HepG2 (cell line): ENCODE measurements around the gene NECAP2. TPM values are rescaled to one million over a fixed set of nuclear protein-coding genes. Genes with fewer than 3 reads are reported as not detected.

ENCODE experiments used
- BCL3 ChIP-seq: sonication (generic); formaldehyde crosslinking; IDR thresholded peaks from 2 replicates; pipeline ENCODE4 v1.5.1; 2020; ENCODE audit warnings: mild to moderate bottlenecking, missing genetic modification reagents, moderate library complexity
- CEBPG ChIP-seq: IDR thresholded peaks from 2 replicates; pipeline ENCODE4 v1.6.1; 2016
- DNMT3B ChIP-seq: conservative IDR thresholded peaks from 2 replicates; pipeline ENCODE4 v1.6.1; 2016; ENCODE audit warnings: missing biosample characterization, control low read depth
- GLI4 ChIP-seq: sonication (generic); formaldehyde crosslinking; IDR thresholded peaks from 2 replicates; pipeline ENCODE4 v1.5.1; 2020; ENCODE audit warnings: missing genetic modification reagents, mild to moderate bottlenecking, moderate library complexity, borderline replicate concordance
- HNRNPUL1 ChIP-seq: fragments of 200-400 bp; formaldehyde crosslinking; IDR thresholded peaks from 2 replicates; pipeline ENCODE4 v1.6.1; 2017; ENCODE audit warnings: low read depth, mild to moderate bottlenecking, low read length, moderate library complexity
- IRF2 ChIP-seq: IDR thresholded peaks from 2 replicates; pipeline ENCODE4 v1.6.1; 2018; ENCODE audit warnings: missing genetic modification reagents, missing compliant biosample characterization
- KAT7 ChIP-seq: IDR thresholded peaks from 2 replicates; pipeline ENCODE4 v1.6.1; 2018; ENCODE audit warnings: borderline replicate concordance, missing compliant biosample characterization
- KDM4B ChIP-seq: sonication (generic); formaldehyde crosslinking; IDR thresholded peaks from 2 replicates; pipeline ENCODE4 v1.4.0; 2020; ENCODE audit warnings: missing genetic modification reagents
- KMT2A ChIP-seq: sonication (generic); formaldehyde crosslinking; IDR thresholded peaks from 2 replicates; pipeline ENCODE4 v1.4.0; 2020; ENCODE audit warnings: missing genetic modification reagents
- PLRG1 ChIP-seq: fragments of 450-650 bp; conservative IDR thresholded peaks from 2 replicates; pipeline ENCODE4 v1.6.1; 2016
- SRSF4 ChIP-seq: fragments of 200-400 bp; formaldehyde crosslinking; IDR thresholded peaks from one replicate; pipeline ENCODE4 v1.6.1; 2018; ENCODE audit warnings: mild to moderate bottlenecking, low read depth, low read length, moderate library complexity; ENCODE audit not compliant: poor library complexity, severe bottlenecking
- THAP11 ChIP-seq: IDR thresholded peaks from 2 replicates; pipeline ENCODE4 v1.6.1; 2016; ENCODE audit warnings: missing biosample characterization, missing genetic modification reagents
- ZBTB10 ChIP-seq: sonication (generic); formaldehyde crosslinking; IDR thresholded peaks from 2 replicates; pipeline ENCODE4 v1.4.0; 2020; ENCODE audit warnings: missing genetic modification reagents, borderline replicate concordance
- ZC3H4 ChIP-seq: sonication (generic); formaldehyde crosslinking; IDR thresholded peaks from 2 replicates; pipeline ENCODE4 v1.4.0; 2020; ENCODE audit warnings: missing genetic modification reagents, borderline replicate concordance
- ZNF17 ChIP-seq: sonication (generic); formaldehyde crosslinking; IDR thresholded peaks from 2 replicates; pipeline ENCODE4 v1.5.0; 2020; ENCODE audit warnings: mild to moderate bottlenecking, missing genetic modification reagents
- ZNF333 ChIP-seq: sonication (generic); formaldehyde crosslinking; IDR thresholded peaks from 2 replicates; pipeline ENCODE4 v1.4.0; 2020; ENCODE audit warnings: mild to moderate bottlenecking, missing genetic modification reagents, borderline replicate concordance
- ZNF567 ChIP-seq: sonication (generic); formaldehyde crosslinking; IDR thresholded peaks from 2 replicates; pipeline ENCODE4 v1.8.1; 2023; ENCODE audit warnings: mild to moderate bottlenecking, missing genetic modification reagents, borderline replicate concordance
- ZNF709 ChIP-seq: sonication (generic); formaldehyde crosslinking; IDR thresholded peaks from 2 replicates; pipeline ENCODE4 v1.5.0; 2020; ENCODE audit warnings: mild to moderate bottlenecking, missing genetic modification reagents
- ZSCAN20 ChIP-seq: sonication (generic); formaldehyde crosslinking; IDR thresholded peaks from 2 replicates; pipeline ENCODE4 v1.4.0; 2020; ENCODE audit warnings: missing genetic modification reagents, mild to moderate bottlenecking, borderline replicate concordance
- polyA plus RNA-seq, 8 experiments: library from polyadenylated mRNA; depleted of rRNA in 3 of 8; stranded (reverse) in 7 of 8; unstranded in 1 of 8; fragments of >200 nt; fragmentation: Illumina TruSeq in 4 of 8; extraction: Trizol in 4 of 8; gene quantifications; 2 replicates each; pipeline versions ENCODE4 v1.2.1 to v1.2.3, GENCODE V29; 2011 to 2016; ENCODE audit warnings: low read depth in 4 of 8, missing spikeins in 1 of 8, mixed read lengths in 1 of 8; ENCODE audit not compliant: insufficient read depth in 1 of 8
- total RNA-seq, 5 experiments: library from RNA; depleted of rRNA; stranded (reverse); fragments of >200 nt; fragmentation: Illumina TruSeq; extraction: Trizol; gene quantifications; 2 replicates each; pipeline ENCODE4 v1.2.3, GENCODE V29; 2016; ENCODE audit warnings: low read depth in 1 of 5
- TF ChIP-seq, protein P1 (sequence below): sonication (generic); formaldehyde crosslinking; IDR thresholded peaks from 2 replicates; pipeline ENCODE4 v1.4.0; 2020; ENCODE audit warnings: missing genetic modification reagents; ENCODE audit errors: not compliant biosample characterization
- TF ChIP-seq, protein P2 (sequence below): sonication (generic); formaldehyde crosslinking; IDR thresholded peaks from 2 replicates; pipeline ENCODE4 v1.4.0; 2020; ENCODE audit warnings: missing genetic modification reagents

NECAP2 gene
- total and polyA plus RNA-seq, 2 of the 13 experiments (the other 11 are each of a cell fraction or from before 2014, with no cell fraction given) = 38.5 to 52.3 TPM

DNA sequence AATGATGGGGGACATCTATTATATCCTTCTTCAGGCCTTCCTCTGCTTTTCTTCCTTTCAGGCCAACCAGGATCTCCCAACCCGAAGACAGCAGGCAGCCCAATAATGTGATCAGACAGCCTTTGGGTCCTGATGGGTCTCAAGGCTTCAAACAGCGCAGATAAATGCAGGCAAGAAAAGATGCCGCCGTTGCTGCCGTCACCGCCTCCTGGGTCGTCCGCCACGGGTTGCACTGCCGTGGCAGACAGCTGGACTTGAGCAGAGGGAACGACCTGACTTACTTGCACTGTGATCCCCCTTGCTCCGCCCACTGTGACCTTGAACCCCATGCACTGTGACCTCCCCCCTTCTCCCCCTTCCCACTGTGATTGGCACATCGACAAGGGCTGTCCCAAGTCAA, 45.5 kb upstream of the NECAP2 start (continued):
- TF ChIP-seq, protein P1, sequence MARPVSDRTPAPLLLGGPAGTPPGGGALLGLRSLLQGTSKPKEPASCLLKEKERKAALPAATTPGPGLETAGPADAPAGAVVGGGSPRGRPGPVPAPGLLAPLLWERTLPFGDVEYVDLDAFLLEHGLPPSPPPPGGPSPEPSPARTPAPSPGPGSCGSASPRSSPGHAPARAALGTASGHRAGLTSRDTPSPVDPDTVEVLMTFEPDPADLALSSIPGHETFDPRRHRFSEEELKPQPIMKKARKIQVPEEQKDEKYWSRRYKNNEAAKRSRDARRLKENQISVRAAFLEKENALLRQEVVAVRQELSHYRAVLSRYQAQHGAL (CRISPR knock-in tag) = no peak
- TF ChIP-seq ZNF17 (CRISPR knock-in tag) (no peak), ZNF333 (no peak), KAT7 (CRISPR knock-in tag) (no peak), ZSCAN20 (CRISPR knock-in tag) (no peak), HNRNPUL1 (no peak), DNMT3B (no peak), GLI4 (no peak), PLRG1 (no peak), ZNF567 (CRISPR knock-in tag) (no peak), ZBTB10 (CRISPR knock-in tag) (no peak), CEBPG (CRISPR knock-in tag) (no peak), SRSF4 (no peak), KDM4B (CRISPR knock-in tag) (no peak), THAP11 (CRISPR knock-in tag) (no peak), KMT2A (no peak), ZNF709 (no peak), ZC3H4 (CRISPR knock-in tag) (no peak), IRF2 (CRISPR knock-in tag) (no peak), BCL3 (CRISPR knock-in tag) (no peak)
- TF ChIP-seq, protein P2, sequence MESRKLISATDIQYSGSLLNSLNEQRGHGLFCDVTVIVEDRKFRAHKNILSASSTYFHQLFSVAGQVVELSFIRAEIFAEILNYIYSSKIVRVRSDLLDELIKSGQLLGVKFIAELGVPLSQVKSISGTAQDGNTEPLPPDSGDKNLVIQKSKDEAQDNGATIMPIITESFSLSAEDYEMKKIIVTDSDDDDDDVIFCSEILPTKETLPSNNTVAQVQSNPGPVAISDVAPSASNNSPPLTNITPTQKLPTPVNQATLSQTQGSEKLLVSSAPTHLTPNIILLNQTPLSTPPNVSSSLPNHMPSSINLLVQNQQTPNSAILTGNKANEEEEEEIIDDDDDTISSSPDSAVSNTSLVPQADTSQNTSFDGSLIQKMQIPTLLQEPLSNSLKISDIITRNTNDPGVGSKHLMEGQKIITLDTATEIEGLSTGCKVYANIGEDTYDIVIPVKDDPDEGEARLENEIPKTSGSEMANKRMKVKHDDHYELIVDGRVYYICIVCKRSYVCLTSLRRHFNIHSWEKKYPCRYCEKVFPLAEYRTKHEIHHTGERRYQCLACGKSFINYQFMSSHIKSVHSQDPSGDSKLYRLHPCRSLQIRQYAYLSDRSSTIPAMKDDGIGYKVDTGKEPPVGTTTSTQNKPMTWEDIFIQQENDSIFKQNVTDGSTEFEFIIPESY = peak; percentile 78
